Immature natural killer cell (primary cell): ENCODE results near the gene FLACC1. TPM values are rescaled to one million over a fixed set of nuclear protein-coding genes. Genes with fewer than 3 reads are reported as not detected.
A peak's percentile ranks its signal among the peaks of the same experiment; 100 is the strongest.

ENCODE experiments used
- DNase-seq, 3 donors: peaks; one replicate each; pipeline ENCODE4 v3.0.0; 2022; ENCODE audit warnings: mixed read lengths in 1 of 3
- H3K27ac Mint-ChIP-seq, 6 donors: one replicate each; pipeline ENCODE4 v1.8.0; 2020; ENCODE audit warnings: mixed read lengths in 6 of 6, mild to moderate bottlenecking in 5 of 6, inconsistent platforms in 4 of 6, moderate library complexity in 3 of 6
- H3K27me3 Mint-ChIP-seq, 3 donors: one replicate each; pipeline ENCODE4 v1.8.0; 2020 to 2021; ENCODE audit warnings: low read depth in 3 of 3, mild to moderate bottlenecking in 3 of 3, mixed read lengths in 3 of 3, moderate library complexity in 3 of 3, inconsistent platforms in 1 of 3
- H3K36me3 Mint-ChIP-seq, 3 donors: one replicate each; pipeline ENCODE4 v1.8.0; 2020; ENCODE audit warnings: mixed read lengths in 3 of 3, inconsistent platforms in 2 of 3, mild to moderate bottlenecking in 2 of 3
- H3K4me1 Mint-ChIP-seq, 2 donors: one replicate each; pipeline ENCODE4 v1.8.0; 2020; ENCODE audit warnings: inconsistent platforms in 2 of 2, mild to moderate bottlenecking in 2 of 2, mixed read lengths in 2 of 2, moderate library complexity in 1 of 2
- H3K4me3 Mint-ChIP-seq, 5 donors: one replicate each; pipeline ENCODE4 v1.8.0; 2020; ENCODE audit warnings: mild to moderate bottlenecking in 5 of 5, mixed read lengths in 5 of 5, inconsistent platforms in 3 of 5, moderate library complexity in 3 of 5
- H3K9me3 Mint-ChIP-seq, 6 donors: one replicate each; pipeline ENCODE4 v1.8.0; 2020; ENCODE audit warnings: mild to moderate bottlenecking in 6 of 6, mixed read lengths in 6 of 6, inconsistent platforms in 4 of 6, moderate library complexity in 3 of 6
- polyA plus RNA-seq, 3 donors: library from polyadenylated mRNA; unstranded; fragments of 300-500 nt; fragmentation: Illumina TruSeq; gene quantifications; one replicate each; pipeline ENCODE4 v1.2.3, GENCODE V29; 2021

Gene FLACC1
- polyA plus RNA-seq, 3 donors from 2014 or later: 0.46 to 0.94 TPM; not detected in 1

DNA sequence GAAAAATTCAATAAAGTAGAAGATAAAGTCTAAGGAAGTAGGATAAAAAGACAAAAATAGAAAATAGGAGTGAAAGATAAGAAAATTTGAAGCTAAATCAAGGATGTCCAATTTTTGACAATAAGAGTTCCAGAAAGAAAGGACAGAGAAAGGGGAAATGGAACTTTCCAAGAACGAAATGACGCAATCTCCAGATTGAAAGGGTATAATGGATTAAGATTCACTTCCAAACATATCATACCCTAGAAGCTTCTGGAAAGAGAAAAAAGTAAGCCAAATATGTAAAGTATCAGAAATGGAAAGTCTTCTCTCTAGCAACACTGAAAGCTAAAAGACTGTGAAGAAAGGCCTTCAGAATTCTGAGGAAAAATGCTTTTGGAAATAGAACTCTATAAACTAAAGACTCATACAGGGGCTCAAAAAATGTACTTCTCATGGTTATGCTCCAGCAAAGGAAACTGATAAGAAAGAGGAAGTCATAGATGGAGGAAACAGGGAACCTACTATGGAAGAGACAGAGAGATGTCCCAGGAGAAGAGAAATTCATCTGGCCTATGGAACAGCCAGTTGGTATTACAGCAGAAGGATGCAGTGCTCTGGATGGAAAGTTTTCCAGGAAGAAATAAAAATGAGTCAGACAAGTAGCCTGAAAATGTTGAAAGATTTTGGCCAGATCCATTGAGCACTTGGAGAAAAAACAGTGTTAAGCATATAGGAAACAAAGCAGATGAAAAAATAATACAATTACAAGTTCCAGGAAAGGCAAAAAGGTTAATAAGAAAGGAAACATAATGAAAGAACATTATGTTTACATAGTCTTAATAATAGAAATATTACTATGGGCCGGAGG is 76.7 kb downstream of the FLACC1 start:
- Mint-ChIP-seq H3K27ac (peak overlapping the region; percentile 57 to 93 (median 86)), H3K4me3 (no peak overlapping the region), H3K36me3 (peaks cover 27 to 49% (median 45%) of the 10 kb centered on the region in 3 donors), H3K4me1 (peaks cover 35 to 51% of the 10 kb centered on the region in 2 donors), H3K9me3 (no peaks in the 10 kb centered on the region), H3K27me3 (peaks cover 0 to 4% (median 0%) of the 10 kb centered on the region in 3 donors)
- no peak for DNase-seq

DNA sequence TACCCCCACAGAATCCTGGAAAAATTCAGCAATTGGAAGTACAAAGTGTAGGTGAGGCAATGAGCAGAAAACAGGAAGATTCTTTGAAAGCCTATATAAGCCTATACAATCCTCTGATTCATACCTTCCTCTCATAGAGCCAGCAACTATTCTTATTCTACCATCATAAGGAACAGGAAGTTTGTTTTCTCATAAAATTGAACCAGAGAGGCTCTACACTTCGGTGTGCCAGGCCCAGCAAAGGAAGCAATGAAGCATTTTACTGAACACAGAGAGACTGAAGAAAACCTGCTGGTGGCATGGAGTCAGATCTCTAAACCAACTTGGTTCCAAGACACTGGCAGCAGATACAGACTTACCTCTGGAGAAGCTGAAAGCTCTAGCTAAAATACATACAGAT is 78.1 kb downstream of the FLACC1 start:
- no peak overlapping the region for H3K4me3 Mint-ChIP-seq
- H3K9me3 Mint-ChIP-seq: no peaks in the 10 kb centered on the region
- no peak for DNase-seq
- peaks cover 0 to 4% (median 0%) of the 10 kb centered on the region in 3 donors for H3K27me3 Mint-ChIP-seq
- peak overlapping the region; percentile 56 to 91 (median 66) for H3K27ac Mint-ChIP-seq
- peaks cover 24 to 53% (median 46%) of the 10 kb centered on the region in 3 donors for H3K36me3 Mint-ChIP-seq
- H3K4me1 Mint-ChIP-seq: peaks cover 37 to 56% of the 10 kb centered on the region in 2 donors

DNA sequence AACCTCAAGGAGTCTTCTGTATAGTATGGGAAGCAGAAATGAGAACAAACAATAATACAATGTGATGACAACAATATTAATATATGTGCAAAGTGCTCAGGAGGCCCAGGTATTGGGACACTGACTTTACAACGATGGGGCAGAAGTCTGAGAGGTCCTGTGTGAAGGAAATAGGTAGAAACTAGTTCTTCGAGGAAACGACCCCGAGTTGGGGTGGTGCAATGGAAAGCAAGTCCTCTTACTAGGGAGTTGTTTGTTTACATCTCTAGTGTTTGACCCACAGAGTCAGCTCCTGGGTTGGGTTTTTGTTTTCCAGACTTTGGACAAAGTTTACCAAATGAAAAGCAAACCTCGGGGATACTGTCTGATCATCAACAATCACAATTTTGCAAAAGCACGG is 80.6 kb downstream of the FLACC1 start:
- peaks cover 28 to 73% (median 61%) of the 10 kb centered on the region in 3 donors for H3K36me3 Mint-ChIP-seq
- H3K9me3 Mint-ChIP-seq: no peaks in the 10 kb centered on the region
- no peak overlapping the region for H3K4me3 Mint-ChIP-seq
- H3K27ac Mint-ChIP-seq: peak overlapping the region; percentile 60 to 97 (median 75)
- H3K4me1 Mint-ChIP-seq: peaks cover 61 to 81% of the 10 kb centered on the region in 2 donors
- no peak for DNase-seq
- peaks cover 0 to 4% (median 0%) of the 10 kb centered on the region in 3 donors for H3K27me3 Mint-ChIP-seq

DNA sequence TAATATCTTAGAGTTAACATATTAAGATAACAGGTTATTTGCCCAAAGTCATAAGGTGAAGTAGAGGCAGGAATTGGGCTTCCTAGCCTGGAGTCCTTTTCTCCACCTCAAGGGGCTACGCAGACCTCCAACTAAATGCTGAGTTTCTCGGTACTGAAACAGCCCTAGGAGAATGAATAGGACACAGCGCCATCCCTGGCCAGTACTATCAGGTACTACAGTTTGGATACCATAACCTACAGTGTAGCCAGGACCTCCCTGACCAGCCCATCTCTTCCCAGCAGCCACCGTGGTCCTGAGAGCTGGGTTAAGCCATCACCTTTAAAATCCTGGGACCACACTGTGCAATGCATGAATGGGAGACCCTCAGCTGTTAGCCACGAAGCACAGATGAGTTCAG is 81.2 kb downstream of the FLACC1 start:
- no peak overlapping the region for H3K4me3 Mint-ChIP-seq
- peak overlapping the region; percentile 60 to 97 (median 75) for H3K27ac Mint-ChIP-seq
- H3K9me3 Mint-ChIP-seq: no peaks in the 10 kb centered on the region
- H3K4me1 Mint-ChIP-seq: peaks cover 65 to 82% of the 10 kb centered on the region in 2 donors
- H3K36me3 Mint-ChIP-seq: peaks cover 28 to 79% (median 60%) of the 10 kb centered on the region in 3 donors
- no peak for DNase-seq
- peaks cover 0 to 4% (median 0%) of the 10 kb centered on the region in 3 donors for H3K27me3 Mint-ChIP-seq

DNA sequence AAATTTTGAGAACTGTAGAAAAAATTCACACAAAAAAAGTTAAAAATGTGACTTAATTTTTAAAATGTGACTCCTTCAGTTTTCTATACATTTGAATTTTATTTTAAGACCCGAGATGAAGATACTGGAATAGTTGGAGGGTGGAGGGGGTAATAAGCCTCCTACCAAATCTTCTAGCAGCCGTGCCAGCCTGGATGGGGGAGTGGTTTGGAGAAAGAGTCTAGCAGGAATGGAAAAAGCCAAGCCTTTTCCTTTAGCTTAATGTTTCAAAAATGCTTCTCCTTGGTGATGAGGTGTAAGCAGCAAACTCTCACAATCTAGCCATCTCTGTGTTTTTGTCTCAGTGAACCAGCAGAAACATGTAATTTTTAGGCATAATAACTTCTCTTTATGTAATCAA is 82.1 kb downstream of the FLACC1 start:
- H3K27me3 Mint-ChIP-seq: peaks cover 0 to 1% (median 0%) of the 10 kb centered on the region in 3 donors
- peak overlapping the region; percentile 67 to 97 (median 76) for H3K27ac Mint-ChIP-seq
- peaks cover 23 to 79% (median 58%) of the 10 kb centered on the region in 3 donors for H3K36me3 Mint-ChIP-seq
- H3K9me3 Mint-ChIP-seq: no peaks in the 10 kb centered on the region
- DNase-seq: no peak
- H3K4me3 Mint-ChIP-seq: no peak overlapping the region
- H3K4me1 Mint-ChIP-seq: peaks cover 69 to 82% of the 10 kb centered on the region in 2 donors

DNA sequence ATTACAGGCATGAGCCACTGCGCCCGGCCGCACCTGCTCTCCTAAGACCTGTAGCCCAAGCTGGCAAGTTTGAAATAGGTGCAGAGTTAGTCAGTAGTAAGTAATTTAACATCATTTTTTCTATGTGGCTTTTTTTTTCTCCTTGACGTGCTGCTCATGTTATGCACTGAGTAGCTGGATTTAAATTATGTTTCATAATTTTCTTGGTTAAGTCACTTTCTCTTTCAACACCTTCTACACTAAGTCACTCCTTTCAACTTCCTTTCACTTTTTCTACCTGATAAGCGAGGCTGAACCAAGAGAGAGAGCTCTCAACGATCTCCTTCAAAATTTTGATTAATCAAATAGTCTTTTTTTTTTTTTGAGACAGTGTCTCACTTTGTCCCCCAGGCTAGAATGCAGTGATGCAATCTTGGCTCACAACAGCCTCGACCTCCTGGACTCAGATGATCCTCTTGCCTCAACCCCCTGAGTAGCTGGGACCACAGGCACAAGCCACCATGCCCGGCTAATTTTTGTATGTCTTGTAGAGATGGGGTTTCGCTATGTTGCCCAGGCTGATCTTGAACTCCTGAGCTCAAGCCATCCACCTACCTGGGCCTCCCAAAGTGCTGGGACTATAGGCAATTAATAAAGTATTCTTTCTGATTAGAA is 83.7 kb downstream of the FLACC1 start:
- DNase-seq: no peak
- peak overlapping the region; percentile 85 to 97 (median 87) for H3K27ac Mint-ChIP-seq
- H3K4me3 Mint-ChIP-seq: peak overlapping the region in 3 of 5 donors; percentile 4 to 44 (median 39)
- peaks cover 0 to 3% (median 2%) of the 10 kb centered on the region in 3 donors for H3K27me3 Mint-ChIP-seq
- H3K9me3 Mint-ChIP-seq: no peaks in the 10 kb centered on the region
- peaks cover 77 to 83% of the 10 kb centered on the region in 2 donors for H3K4me1 Mint-ChIP-seq
- peaks cover 25 to 82% (median 54%) of the 10 kb centered on the region in 3 donors for H3K36me3 Mint-ChIP-seq

DNA sequence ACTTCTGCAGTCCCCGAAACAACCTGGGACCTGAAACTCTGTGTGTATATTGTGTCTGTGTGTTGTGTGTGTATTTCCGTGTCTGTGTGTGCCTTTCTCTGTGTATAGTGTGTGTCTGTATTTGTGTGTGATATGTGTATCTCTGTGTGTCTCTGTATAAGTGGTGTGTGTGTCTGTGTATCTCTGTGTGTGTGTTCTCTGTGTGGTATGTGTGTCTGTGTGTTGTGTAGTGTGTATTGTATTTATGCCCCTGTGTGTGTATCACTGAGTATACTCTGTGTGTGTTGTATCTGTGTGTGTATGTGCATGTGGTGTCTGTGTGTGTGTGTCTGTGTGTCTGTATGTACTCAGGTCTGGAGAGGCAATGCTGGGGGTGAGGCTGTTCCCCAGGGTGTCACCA is 85.2 kb downstream of the FLACC1 start:
- DNase-seq: no peak
- Mint-ChIP-seq H3K4me1 (peaks cover 87 to 95% of the 10 kb centered on the region in 2 donors), H3K27ac (peak overlapping the region; percentile 85 to 97 (median 93)), H3K4me3 (peak overlapping the region in 3 of 5 donors; percentile 17 to 57 (median 28)), H3K36me3 (peaks cover 23 to 83% (median 51%) of the 10 kb centered on the region in 3 donors), H3K27me3 (peaks cover 0 to 4% (median 2%) of the 10 kb centered on the region in 3 donors), H3K9me3 (no peaks in the 10 kb centered on the region)

DNA sequence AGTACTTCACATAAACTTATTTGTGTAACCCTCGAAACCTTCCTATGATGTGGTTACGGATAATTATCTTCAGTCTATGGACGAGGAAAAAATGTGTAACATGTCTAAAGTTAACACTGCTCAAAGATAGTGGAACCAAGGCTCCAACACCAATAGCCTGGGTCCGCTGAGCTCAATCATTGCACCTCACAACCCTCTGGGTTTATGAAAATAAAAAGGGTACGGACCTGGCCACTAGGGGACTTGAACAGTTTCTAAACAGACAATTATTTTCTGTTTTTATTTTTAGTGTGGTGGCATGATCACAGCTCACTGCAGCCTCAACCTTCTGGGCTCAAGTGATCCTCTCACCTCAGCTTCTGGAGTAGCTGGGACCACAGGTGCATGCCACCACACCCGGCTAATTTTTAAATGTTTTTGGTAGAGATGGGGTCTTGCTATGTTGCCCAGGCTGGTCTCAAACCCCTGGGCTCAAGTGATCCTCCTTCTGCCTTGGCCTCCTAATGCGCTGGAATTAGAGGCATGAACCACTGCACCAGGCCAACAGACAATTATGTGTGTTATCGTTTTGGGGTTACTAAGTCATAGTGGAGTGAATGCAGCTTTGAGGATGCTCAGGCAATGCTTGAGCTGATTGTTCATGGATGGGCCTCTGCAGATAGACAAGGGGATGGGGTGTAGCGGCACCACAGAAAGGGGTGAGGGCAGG is 86.7 kb downstream of the FLACC1 start:
- Mint-ChIP-seq H3K27me3 (peaks cover 3 to 4% (median 4%) of the 10 kb centered on the region in 3 donors), H3K4me3 (peak overlapping the region in 4 of 5 donors; percentile 12 to 59 (median 37)), H3K27ac (peak overlapping the region; percentile 85 to 97 (median 93)), H3K9me3 (no peaks in the 10 kb centered on the region), H3K4me1 (peaks cover 91 to 96% of the 10 kb centered on the region in 2 donors), H3K36me3 (peaks cover 21 to 71% (median 46%) of the 10 kb centered on the region in 3 donors)
- DNase-seq: no peak

DNA sequence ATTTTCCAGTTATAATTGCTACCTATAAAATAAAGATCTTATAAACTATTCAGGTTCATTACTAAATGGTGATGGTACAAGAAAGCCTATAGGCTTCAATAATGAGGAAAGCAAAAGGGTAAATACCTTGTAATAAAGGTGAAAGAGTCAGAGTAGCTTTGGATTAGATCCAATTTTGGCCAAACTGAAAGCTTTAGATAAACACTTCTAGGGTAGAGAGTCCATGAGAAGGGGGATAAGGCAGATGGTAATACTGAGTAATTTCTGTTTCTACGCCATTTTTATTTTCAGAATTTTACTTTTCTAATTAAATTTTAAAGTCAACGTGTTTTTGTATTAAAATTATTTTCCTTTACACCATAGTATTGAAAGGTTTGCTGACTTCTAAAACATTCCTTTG is 87.4 kb downstream of the FLACC1 start:
- peak overlapping the region; percentile 85 to 97 (median 92) for H3K27ac Mint-ChIP-seq
- peak overlapping the region in 2 of 5 donors; percentile 8 to 69 for H3K4me3 Mint-ChIP-seq

DNA sequence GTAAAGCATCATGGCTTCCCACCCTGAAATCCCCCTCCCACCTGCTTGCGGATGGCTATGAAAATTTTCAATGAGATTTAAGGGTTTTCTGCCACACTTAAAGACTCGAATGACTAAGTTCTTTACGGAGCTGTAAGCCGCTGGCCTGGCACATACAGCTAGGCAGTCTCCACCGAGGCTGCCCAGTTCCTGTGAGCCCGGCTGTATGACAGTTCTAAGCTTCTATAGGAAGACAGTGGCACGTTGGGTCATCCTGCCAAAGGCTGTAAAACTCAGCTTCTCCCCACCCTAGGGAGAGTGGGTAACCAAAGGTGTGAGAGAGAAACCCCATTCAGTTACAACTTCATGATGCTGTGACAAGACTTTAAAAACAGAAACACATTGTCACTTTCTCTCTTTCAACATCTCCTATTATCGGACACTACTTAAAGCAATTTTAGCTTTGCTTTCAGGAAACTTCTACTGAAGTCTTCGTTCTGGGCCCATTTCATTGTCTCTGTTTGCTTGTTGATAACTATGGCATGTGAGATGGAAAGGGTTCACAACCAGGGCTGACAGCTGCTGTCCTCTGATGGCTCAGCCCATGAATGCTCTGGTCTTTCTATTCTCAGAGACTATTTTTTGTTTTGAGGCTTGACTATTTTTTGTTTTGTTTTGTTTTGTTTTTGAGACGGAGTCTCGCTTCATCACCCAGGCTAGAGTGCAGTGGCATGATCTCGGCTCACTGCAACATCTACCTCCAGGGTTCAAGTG is 89.7 kb downstream of the FLACC1 start:
- peak overlapping the region; percentile 85 to 97 (median 94) for H3K27ac Mint-ChIP-seq
- no peaks in the 10 kb centered on the region for H3K9me3 Mint-ChIP-seq
- H3K27me3 Mint-ChIP-seq: peaks cover 3 to 9% (median 4%) of the 10 kb centered on the region in 3 donors
- peaks cover 95 to 97% of the 10 kb centered on the region in 2 donors for H3K4me1 Mint-ChIP-seq
- peaks cover 17 to 49% (median 32%) of the 10 kb centered on the region in 3 donors for H3K36me3 Mint-ChIP-seq
- peak overlapping the region; percentile 88 to 100 (median 93) for H3K4me3 Mint-ChIP-seq
- DNase-seq: peak; percentile 71 to 79 (median 79)

More for the DNA sequence above, 87.4 kb downstream of the FLACC1 start:
- peaks cover 17 to 64% (median 39%) of the 10 kb centered on the region in 3 donors for H3K36me3 Mint-ChIP-seq
- H3K9me3 Mint-ChIP-seq: no peaks in the 10 kb centered on the region
- DNase-seq: no peak
- peaks cover 3 to 4% (median 4%) of the 10 kb centered on the region in 3 donors for H3K27me3 Mint-ChIP-seq
- peaks cover 94 to 96% of the 10 kb centered on the region in 2 donors for H3K4me1 Mint-ChIP-seq

DNA sequence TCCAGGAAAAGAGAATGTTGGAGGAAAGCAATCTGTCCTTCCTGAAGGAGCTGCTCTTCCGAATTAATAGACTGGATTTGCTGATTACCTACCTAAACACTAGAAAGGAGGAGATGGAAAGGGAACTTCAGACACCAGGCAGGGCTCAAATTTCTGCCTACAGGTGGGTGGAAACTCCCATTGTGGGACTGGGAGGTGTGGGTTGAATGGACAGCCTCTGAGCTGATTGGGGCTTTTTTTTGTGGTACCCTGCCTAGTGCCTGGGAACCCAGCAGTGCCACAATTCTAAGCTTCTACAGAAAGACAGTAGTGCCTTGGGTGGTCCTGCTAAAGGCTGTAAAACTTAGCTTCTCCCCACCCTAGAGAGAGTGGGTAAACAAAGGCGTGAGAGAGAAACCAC is 90.5 kb downstream of the FLACC1 start:
- peaks cover 4 to 11% (median 8%) of the 10 kb centered on the region in 3 donors for H3K27me3 Mint-ChIP-seq
- DNase-seq: no peak
- H3K9me3 Mint-ChIP-seq: no peaks in the 10 kb centered on the region
- H3K4me1 Mint-ChIP-seq: peaks cover 92 to 97% of the 10 kb centered on the region in 2 donors
- H3K4me3 Mint-ChIP-seq: peak overlapping the region; percentile 88 to 100 (median 93)
- H3K27ac Mint-ChIP-seq: peak overlapping the region; percentile 85 to 97 (median 94)
- H3K36me3 Mint-ChIP-seq: peaks cover 14 to 43% (median 29%) of the 10 kb centered on the region in 3 donors

DNA sequence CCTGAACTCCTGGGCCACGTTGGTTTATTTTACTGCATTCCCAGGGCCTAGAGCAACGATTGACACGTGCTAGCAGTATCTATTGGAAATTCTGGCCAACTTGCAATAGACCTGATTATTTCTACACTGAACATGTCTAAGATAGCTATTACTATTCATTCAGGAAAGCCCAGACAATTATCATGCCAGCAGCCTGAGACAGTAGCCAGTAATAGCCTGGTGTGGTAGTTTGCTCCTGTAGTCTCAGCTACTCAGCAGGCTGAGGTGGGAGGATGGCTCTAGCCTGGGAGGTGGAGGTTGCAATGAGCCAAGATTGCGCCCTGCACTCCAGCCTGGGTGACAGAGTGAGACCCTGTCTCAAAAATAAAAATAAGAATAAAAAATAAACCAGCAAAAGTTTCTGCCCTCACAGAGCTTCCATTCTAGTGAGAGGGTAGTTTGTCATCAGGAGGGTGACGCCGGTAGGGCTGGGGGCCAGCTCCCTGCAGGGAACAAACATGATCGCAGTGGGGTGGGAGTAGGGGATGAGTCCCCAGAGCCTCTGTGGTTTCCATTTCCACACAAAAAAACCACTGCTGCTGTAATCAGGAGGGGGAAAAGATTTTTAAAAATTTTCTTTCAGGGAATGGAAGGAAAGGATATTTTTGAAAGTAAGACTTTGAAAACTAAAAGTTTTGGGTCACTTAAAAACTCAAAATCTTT is 92.5 kb downstream of the FLACC1 start:
- DNase-seq: no peak
- H3K4me1 Mint-ChIP-seq: peaks cover 83 to 91% of the 10 kb centered on the region in 2 donors
- H3K27me3 Mint-ChIP-seq: peaks cover 12 to 19% (median 18%) of the 10 kb centered on the region in 3 donors
- H3K36me3 Mint-ChIP-seq: peaks cover 22 to 31% (median 29%) of the 10 kb centered on the region in 3 donors
- no peaks in the 10 kb centered on the region for H3K9me3 Mint-ChIP-seq
- H3K4me3 Mint-ChIP-seq: peak overlapping the region; percentile 88 to 100 (median 93)
- H3K27ac Mint-ChIP-seq: peak overlapping the region; percentile 85 to 97 (median 94)
